ENCODE results near the gene SND1.

Gene SND1

GRCh38 chr7:127759945-127760421 lies 108.0 kb downstream of the SND1 start:
- TF ChIP-seq ZNF565 (CRISPR knock-in tag; conservative IDR thresholded peaks at IDR 0.05; ENCODE audit: low read depth) (no peak), TSHZ2 (CRISPR knock-in tag; IDR thresholded peaks at IDR 0.05) (no peak), TOX (CRISPR knock-in tag; IDR thresholded peaks at IDR 0.05; ENCODE audit: borderline replicate concordance) (no peak), RARB (CRISPR knock-in tag; IDR thresholded peaks at IDR 0.05) (no peak), POU6F1 (CRISPR knock-in tag; IDR thresholded peaks at IDR 0.05; ENCODE audit: borderline replicate concordance, low read depth) (no peak), ZNF8 (CRISPR knock-in tag; IDR thresholded peaks at IDR 0.05) (no peak), ARNTL (CRISPR knock-in tag; IDR thresholded peaks at IDR 0.05; ENCODE audit: borderline replicate concordance, low read depth) (no peak), ZFP3 (CRISPR knock-in tag; IDR thresholded peaks at IDR 0.05) (no peak), CSDC2 (CRISPR knock-in tag; IDR thresholded peaks at IDR 0.05) (no peak), GLIS3 (CRISPR knock-in tag; IDR thresholded peaks at IDR 0.05) (no peak), OSR1 (CRISPR knock-in tag; IDR thresholded peaks at IDR 0.05) (no peak)
- TF ChIP-seq, protein P1, sequence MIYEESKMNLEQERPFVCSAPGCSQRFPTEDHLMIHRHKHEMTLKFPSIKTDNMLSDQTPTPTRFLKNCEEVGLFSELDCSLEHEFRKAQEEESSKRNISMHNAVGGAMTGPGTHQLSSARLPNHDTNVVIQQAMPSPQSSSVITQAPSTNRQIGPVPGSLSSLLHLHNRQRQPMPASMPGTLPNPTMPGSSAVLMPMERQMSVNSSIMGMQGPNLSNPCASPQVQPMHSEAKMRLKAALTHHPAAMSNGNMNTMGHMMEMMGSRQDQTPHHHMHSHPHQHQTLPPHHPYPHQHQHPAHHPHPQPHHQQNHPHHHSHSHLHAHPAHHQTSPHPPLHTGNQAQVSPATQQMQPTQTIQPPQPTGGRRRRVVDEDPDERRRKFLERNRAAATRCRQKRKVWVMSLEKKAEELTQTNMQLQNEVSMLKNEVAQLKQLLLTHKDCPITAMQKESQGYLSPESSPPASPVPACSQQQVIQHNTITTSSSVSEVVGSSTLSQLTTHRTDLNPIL (CRISPR knock-in tag; IDR thresholded peaks at IDR 0.05; ENCODE audit: low read depth) = no peak
- ATAC-seq = no peak

GRCh38 chr7:127760436-127761031 lies 108.5 kb downstream of the SND1 start:
- no peak for TF ChIP-seq TOX (CRISPR knock-in tag; IDR thresholded peaks at IDR 0.05; ENCODE audit: borderline replicate concordance)
- no peak for TF ChIP-seq ISL1 (CRISPR knock-in tag; IDR thresholded peaks at IDR 0.05)
- no peak for TF ChIP-seq ZC3H10 (CRISPR knock-in tag; IDR thresholded peaks at IDR 0.05)
- no peak for ATAC-seq

GRCh38 chr7:127761196-127761595 lies 109.2 kb downstream of the SND1 start:
- no peak for TF ChIP-seq CSDC2 (CRISPR knock-in tag; IDR thresholded peaks at IDR 0.05)
- TF ChIP-seq ZNF565 (CRISPR knock-in tag; conservative IDR thresholded peaks at IDR 0.05; ENCODE audit: low read depth) = no peak
- no peak for TF ChIP-seq ARNTL (CRISPR knock-in tag; IDR thresholded peaks at IDR 0.05; ENCODE audit: borderline replicate concordance, low read depth)
- TF ChIP-seq ZFP3 (CRISPR knock-in tag; IDR thresholded peaks at IDR 0.05) = no peak
- TF ChIP-seq BACH2 (CRISPR knock-in tag; IDR thresholded peaks at IDR 0.05; ENCODE audit: borderline replicate concordance) = no peak
- TF ChIP-seq ESRRG (CRISPR knock-in tag; IDR thresholded peaks at IDR 0.05) = no peak
- TF ChIP-seq ZFP30 (CRISPR knock-in tag; IDR thresholded peaks at IDR 0.05) = no peak
- TF ChIP-seq PPARA (CRISPR knock-in tag; IDR thresholded peaks at IDR 0.05; ENCODE audit: borderline replicate concordance) = no peak
- TF ChIP-seq ZNF70 (CRISPR knock-in tag; IDR thresholded peaks at IDR 0.05) = no peak
- no peak for TF ChIP-seq OSR1 (CRISPR knock-in tag; IDR thresholded peaks at IDR 0.05)
- TF ChIP-seq CSRNP3 (CRISPR knock-in tag; IDR thresholded peaks at IDR 0.05) = no peak
- no peak for TF ChIP-seq ZC3H10 (CRISPR knock-in tag; IDR thresholded peaks at IDR 0.05)
- TF ChIP-seq RARB (CRISPR knock-in tag; IDR thresholded peaks at IDR 0.05) = no peak
- no peak for TF ChIP-seq SNAI2 (CRISPR knock-in tag; IDR thresholded peaks at IDR 0.05)
- no peak for TF ChIP-seq PATZ1 (CRISPR knock-in tag; IDR thresholded peaks at IDR 0.05; ENCODE audit: borderline replicate concordance)
- no peak for TF ChIP-seq ZNF8 (CRISPR knock-in tag; IDR thresholded peaks at IDR 0.05)
- TF ChIP-seq GLIS3 (CRISPR knock-in tag; IDR thresholded peaks at IDR 0.05) = no peak
- TF ChIP-seq, protein P1 (CRISPR knock-in tag; IDR thresholded peaks at IDR 0.05; ENCODE audit: low read depth) = no peak
- TF ChIP-seq TCF4 (CRISPR knock-in tag; IDR thresholded peaks at IDR 0.05; ENCODE audit: borderline replicate concordance) = no peak
- no peak for TF ChIP-seq POU6F1 (CRISPR knock-in tag; IDR thresholded peaks at IDR 0.05; ENCODE audit: borderline replicate concordance, low read depth)
- ATAC-seq = no peak
